CD8-positive, alpha-beta memory T cell (primary cell): ENCODE results near the gene CR1L. TPM values are rescaled to one million over a fixed set of nuclear protein-coding genes. Genes with fewer than 3 reads are reported as not detected.
"Not testable (repeated sequence)": the region's sequence is repeated elsewhere in the genome, so short reads cannot be mapped to it uniquely, and the experiment has no call there.

Experiments used
- CTCF ChIA-PET: fragments of 350-600 bp; sonication (Branson Sonifier 250); formaldehyde crosslinking; loops from one replicate; lab custom pipeline; 2021; ENCODE audit warnings: antibody characterized with exemption; lab: Charles Lee
- POLR2A ChIA-PET: fragments of 350-600 bp; sonication (Branson Sonifier 250); formaldehyde crosslinking; loops from one replicate; lab custom pipeline; 2021; ENCODE audit warnings: antibody characterized with exemption; lab: Charles Lee
- DNase-seq, 5 donors: peaks; one replicate each; pipeline versions ENCODE4 v3.0.0 to v3.0.0-alpha.2; 2020 to 2022; ENCODE audit warnings: mixed read lengths in 1 of 5
- H3K27ac ChIP-seq: one replicate; pipeline ENCODE4 v1.7.0; 2013; ENCODE audit warnings: low read depth, mild to moderate bottlenecking, low read length, moderate library complexity
- H3K27me3 ChIP-seq: 2 replicates; pipeline ENCODE4 v1.7.0; 2013; ENCODE audit warnings: low read length, mild to moderate bottlenecking; ENCODE audit not compliant: insufficient read depth, poor library complexity, severe bottlenecking
- H3K36me3 ChIP-seq: 2 replicates; pipeline ENCODE4 v1.7.0; 2013; ENCODE audit warnings: mild to moderate bottlenecking, low read length, moderate library complexity; ENCODE audit not compliant: insufficient read depth
- H3K4me1 ChIP-seq: 2 replicates; pipeline ENCODE4 v1.7.0; 2013; ENCODE audit warnings: mild to moderate bottlenecking, low read length, moderate library complexity; ENCODE audit not compliant: insufficient read depth
- H3K4me3 ChIP-seq: 2 replicates; pipeline ENCODE4 v1.7.0; 2013; ENCODE audit warnings: mild to moderate bottlenecking, low read length
- H3K9me3 ChIP-seq: 2 replicates; pipeline ENCODE4 v1.7.0; 2013; ENCODE audit warnings: mild to moderate bottlenecking, low read length
- H3K27ac Mint-ChIP-seq, 8 donors: one replicate each; pipeline ENCODE4 v1.8.0; 2020 to 2021; ENCODE audit warnings: mixed read lengths in 8 of 8, mild to moderate bottlenecking in 6 of 8, inconsistent platforms in 3 of 8, moderate library complexity in 3 of 8
- H3K27me3 Mint-ChIP-seq, 2 donors: one replicate each; pipeline ENCODE4 v1.8.0; 2020 to 2021; ENCODE audit warnings: mixed read lengths in 2 of 2, mild to moderate bottlenecking in 1 of 2, moderate library complexity in 1 of 2
- H3K36me3 Mint-ChIP-seq, 3 donors: one replicate each; pipeline ENCODE4 v1.8.0; 2020 to 2021; ENCODE audit warnings: mixed read lengths in 3 of 3, inconsistent platforms in 1 of 3, mild to moderate bottlenecking in 1 of 3
- H3K4me1 Mint-ChIP-seq, 3 donors: one replicate each; pipeline ENCODE4 v1.8.0; 2020 to 2021; ENCODE audit warnings: mixed read lengths in 3 of 3, inconsistent platforms in 1 of 3, mild to moderate bottlenecking in 1 of 3
- H3K4me3 Mint-ChIP-seq, 7 donors: one replicate each; pipeline ENCODE4 v1.8.0; 2020 to 2021; ENCODE audit warnings: mixed read lengths in 7 of 7, mild to moderate bottlenecking in 6 of 7, moderate library complexity in 4 of 7, inconsistent platforms in 2 of 7
- H3K9me3 Mint-ChIP-seq, 5 donors: one replicate each; pipeline ENCODE4 v1.8.0; 2020 to 2022; ENCODE audit warnings: mixed read lengths in 5 of 5, mild to moderate bottlenecking in 3 of 5, moderate library complexity in 2 of 5, inconsistent platforms in 1 of 5
- polyA plus RNA-seq: library from polyadenylated mRNA; unstranded; fragments of 300-500 nt; fragmentation: Illumina TruSeq; gene quantifications from one replicate; pipeline ENCODE4 v1.2.3, GENCODE V29; 2021
- total RNA-seq, 2 experiments: library from RNA; stranded (reverse); gene quantifications; one replicate each; pipeline ENCODE4 v1.2.3, GENCODE V29; 2021

CR1L gene
- total and polyA plus RNA-seq, 3 experiments from 2014 or later, result not detected

DNA sequence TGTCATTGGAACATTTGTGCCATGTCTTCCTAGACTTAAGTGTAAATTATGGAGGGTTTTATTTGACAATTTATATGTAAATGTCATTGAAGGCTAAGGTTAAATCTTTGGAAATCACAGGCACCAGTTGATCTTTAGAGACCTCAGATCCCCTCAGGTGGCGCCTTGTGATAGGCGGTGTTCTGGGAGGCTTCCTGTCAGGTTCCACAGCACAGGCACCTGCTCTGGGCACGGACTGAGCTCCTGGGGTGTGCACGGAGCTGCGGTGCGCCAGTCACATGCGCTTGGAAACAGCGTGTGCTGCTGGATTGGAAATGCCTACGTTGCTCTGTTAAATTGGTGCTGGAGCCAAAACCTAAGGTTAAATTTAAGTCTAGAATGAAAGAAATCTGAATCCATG is 119.0 kb downstream of the CR1L start:
- Mint-ChIP-seq H3K9me3 (no peaks in the 10 kb centered on the region), H3K27me3 (no peaks in the 10 kb centered on the region), H3K4me3 (no peak overlapping the region), H3K36me3 (peaks cover 12 to 88% (median 27%) of the 10 kb centered on the region in 3 donors), H3K27ac (no peak overlapping the region), H3K4me1 (peaks cover 2 to 11% (median 9%) of the 10 kb centered on the region in 3 donors)
- no peak overlapping the region for H3K4me3 ChIP-seq
- H3K27me3 ChIP-seq, result no peaks in the 10 kb centered on the region
- DNase-seq, result no peak
- peaks cover 50% of the 10 kb centered on the region for H3K36me3 ChIP-seq
- ChIA-PET CTCF (no interaction called here), POLR2A (no interaction called here)
- H3K4me1 ChIP-seq, result no peaks in the 10 kb centered on the region
- no peak overlapping the region for H3K27ac ChIP-seq
- H3K9me3 ChIP-seq, result no peaks in the 10 kb centered on the region

DNA sequence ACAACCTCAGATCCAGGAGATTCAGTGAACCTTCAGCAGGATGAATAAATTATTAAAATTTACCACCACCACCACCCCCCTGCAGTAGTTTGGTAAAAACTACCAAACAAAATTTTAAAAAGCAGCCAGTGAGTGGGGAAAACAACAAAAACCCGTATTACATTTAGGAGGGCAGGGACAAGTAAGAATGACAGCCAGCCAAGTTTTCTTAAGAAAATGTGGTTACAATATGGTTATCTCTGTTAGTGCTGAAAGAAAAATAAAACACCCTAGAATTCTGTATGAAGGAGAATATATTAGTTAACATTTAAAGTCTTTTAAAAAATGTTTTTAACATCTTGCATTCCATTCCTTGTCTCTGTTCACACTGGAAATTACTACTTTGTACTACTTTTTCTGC is 121.6 kb downstream of the CR1L start:
- Histone ChIP-seq H3K4me3 (no peak overlapping the region), H3K27me3 (no peaks in the 10 kb centered on the region), H3K4me1 (no peaks in the 10 kb centered on the region), H3K27ac (no peak overlapping the region), H3K9me3 (no peaks in the 10 kb centered on the region), H3K36me3 (peaks cover 28% of the 10 kb centered on the region)
- CTCF ChIA-PET, result no interaction called here
- Mint-ChIP-seq H3K27me3 (no peaks in the 10 kb centered on the region), H3K27ac (peak overlapping the region in 1 of 8 donors; percentile 5), H3K36me3 (peaks cover 25 to 85% (median 37%) of the 10 kb centered on the region in 3 donors), H3K4me1 (peaks cover 4 to 23% (median 14%) of the 10 kb centered on the region in 3 donors), H3K9me3 (peaks cover 2 to 6% (median 5%) of the 10 kb centered on the region in 5 donors), H3K4me3 (no peak overlapping the region)
- no peak for DNase-seq
- POLR2A ChIA-PET, result no interaction called here

DNA sequence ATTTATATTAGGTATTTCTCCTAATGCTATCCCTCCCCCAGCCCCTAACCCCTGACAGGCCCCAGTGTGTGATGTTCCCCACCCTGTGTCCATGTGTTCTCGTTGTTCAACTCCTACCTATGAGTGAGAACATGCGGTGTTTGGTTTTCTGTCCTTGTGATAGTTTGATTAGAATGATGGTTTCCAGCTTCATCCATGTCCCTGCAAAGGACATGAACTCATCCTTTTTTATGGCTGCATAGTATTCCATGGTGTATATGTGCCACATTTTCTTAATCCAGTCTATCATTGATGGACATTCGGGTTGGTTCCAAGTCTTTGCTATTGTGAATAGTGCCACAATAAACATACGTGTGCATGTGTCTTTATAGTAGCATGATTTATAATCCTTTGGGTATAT is 125.6 kb downstream of the CR1L start:
- CTCF ChIA-PET, POLR2A ChIA-PET, H3K27me3 ChIP-seq, H3K4me1 ChIP-seq, H3K9me3 ChIP-seq, H3K4me3 ChIP-seq, H3K27me3 Mint-ChIP-seq, H3K36me3 ChIP-seq, H3K4me3 Mint-ChIP-seq, DNase-seq, H3K27ac Mint-ChIP-seq, H3K27ac ChIP-seq: not testable (repeated sequence)
- peaks cover 31 to 88% (median 45%) of the 10 kb centered on the region in 3 donors for H3K36me3 Mint-ChIP-seq
- H3K9me3 Mint-ChIP-seq, result peaks cover 2 to 10% (median 5%) of the 10 kb centered on the region in 5 donors
- H3K4me1 Mint-ChIP-seq, result peaks cover 32 to 55% (median 50%) of the 10 kb centered on the region in 3 donors

Other genes with a start within 250 kb of the CR1L start
- 1 to 10 TPM; 1.6 TPM for gene CR2, start 190.8 kb upstream of the CR1L start, total RNA-seq
- gene CR2, start 190.8 kb upstream of the CR1L start, polyA plus RNA-seq, result 2.2 TPM
- gene CR1, start 149.0 kb upstream of the CR1L start, total RNA-seq, result 1 to 10 TPM; 3.7 to 4.2 TPM
- 2.3 TPM for gene CR1, start 149.0 kb upstream of the CR1L start, polyA plus RNA-seq
- 100 to 1,000 TPM in 1 of 2 experiments, 10 to 100 TPM in 1; 86.1 to 102 TPM for gene CD46, start 106.9 kb downstream of the CR1L start, total RNA-seq
- gene CD46, start 106.9 kb downstream of the CR1L start, polyA plus RNA-seq, result 165 TPM